Measurements from ENCODE around the gene MIAT. TPM values are rescaled to one million over a fixed set of nuclear protein-coding genes. Genes with fewer than 3 reads are reported as not detected.

The MIAT gene
- total RNA-seq, 1 donor = 0.72 TPM

DNA sequence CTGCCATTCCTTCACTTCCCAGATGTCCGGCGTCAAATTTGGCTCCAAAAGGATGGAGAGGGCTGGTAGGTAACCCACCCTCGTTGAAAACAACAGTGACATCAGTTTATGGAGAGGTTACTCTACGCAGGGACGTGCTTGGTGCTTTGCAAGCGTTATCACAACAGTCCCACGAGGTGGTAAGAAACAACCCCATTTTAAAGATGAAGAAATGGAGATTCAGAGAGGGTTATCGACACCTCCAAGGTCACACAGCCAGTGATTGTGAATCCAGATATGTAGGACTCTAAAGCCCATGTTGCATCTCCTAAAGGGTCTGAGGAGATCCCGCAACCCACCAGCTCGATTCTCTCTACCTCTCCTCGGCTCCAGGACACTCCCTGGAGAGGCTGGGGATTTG lies 773 bp downstream of the MIAT start:
- TF ChIP-seq, protein P1, sequence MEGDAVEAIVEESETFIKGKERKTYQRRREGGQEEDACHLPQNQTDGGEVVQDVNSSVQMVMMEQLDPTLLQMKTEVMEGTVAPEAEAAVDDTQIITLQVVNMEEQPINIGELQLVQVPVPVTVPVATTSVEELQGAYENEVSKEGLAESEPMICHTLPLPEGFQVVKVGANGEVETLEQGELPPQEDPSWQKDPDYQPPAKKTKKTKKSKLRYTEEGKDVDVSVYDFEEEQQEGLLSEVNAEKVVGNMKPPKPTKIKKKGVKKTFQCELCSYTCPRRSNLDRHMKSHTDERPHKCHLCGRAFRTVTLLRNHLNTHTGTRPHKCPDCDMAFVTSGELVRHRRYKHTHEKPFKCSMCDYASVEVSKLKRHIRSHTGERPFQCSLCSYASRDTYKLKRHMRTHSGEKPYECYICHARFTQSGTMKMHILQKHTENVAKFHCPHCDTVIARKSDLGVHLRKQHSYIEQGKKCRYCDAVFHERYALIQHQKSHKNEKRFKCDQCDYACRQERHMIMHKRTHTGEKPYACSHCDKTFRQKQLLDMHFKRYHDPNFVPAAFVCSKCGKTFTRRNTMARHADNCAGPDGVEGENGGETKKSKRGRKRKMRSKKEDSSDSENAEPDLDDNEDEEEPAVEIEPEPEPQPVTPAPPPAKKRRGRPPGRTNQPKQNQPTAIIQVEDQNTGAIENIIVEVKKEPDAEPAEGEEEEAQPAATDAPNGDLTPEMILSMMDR (IDR thresholded peaks at IDR 0.05; ENCODE audit: insufficient read depth, low read length) = no peak
- peak overlapping the region; percentile 43 for H3K4me3 ChIP-seq (ENCODE audit: low read depth, low read length)

DNA sequence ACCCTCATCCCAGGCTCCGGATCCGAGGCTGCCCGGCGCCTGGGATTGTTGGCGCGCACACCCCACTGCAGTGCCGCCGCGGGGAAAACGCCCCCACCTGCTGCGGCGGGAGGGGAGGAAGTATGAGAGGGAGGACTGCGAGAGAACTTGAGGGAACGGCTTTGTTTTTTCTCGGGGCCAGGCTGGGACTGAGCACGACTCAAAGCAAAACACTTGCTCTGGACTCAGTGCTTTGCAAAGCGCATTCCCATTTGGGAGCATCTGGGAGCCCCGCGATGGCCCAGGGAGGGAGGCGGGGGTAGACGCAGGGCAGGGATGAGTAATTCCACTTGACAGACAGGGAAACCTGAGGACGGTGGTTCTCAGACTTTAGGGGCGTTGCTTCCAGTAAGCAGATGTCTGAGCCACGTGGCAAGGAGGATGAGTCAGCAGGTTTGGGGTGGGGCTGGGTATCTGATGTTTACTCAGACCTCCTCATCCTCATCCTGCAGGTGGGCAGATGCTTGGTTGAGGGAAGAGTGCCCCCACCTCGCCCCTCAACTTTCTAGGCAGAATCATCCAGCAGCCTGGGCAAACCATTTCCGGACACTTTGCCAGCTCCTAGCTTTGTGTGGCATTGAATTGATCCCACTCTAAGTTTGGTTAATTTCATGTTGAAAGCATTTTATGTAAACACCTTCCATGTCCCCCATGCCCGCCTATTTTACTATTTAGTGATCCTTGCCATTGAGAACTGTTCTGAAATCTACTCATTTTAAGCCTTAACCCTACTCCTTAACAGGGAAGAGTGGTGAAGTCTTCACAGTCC lies 1.5 kb downstream of the MIAT start:
- TF ChIP-seq, protein P1 (IDR thresholded peaks at IDR 0.05; ENCODE audit: insufficient read depth, low read length) = no peak
- peak overlapping the region; percentile 43 for H3K4me3 ChIP-seq (ENCODE audit: low read depth, low read length)
- peak; percentile 88 for DNase-seq (ENCODE audit: low read depth)

More for the DNA sequence above, 773 bp downstream of the MIAT start:
- DNase-seq (ENCODE audit: low read depth) = no peak

DNA sequence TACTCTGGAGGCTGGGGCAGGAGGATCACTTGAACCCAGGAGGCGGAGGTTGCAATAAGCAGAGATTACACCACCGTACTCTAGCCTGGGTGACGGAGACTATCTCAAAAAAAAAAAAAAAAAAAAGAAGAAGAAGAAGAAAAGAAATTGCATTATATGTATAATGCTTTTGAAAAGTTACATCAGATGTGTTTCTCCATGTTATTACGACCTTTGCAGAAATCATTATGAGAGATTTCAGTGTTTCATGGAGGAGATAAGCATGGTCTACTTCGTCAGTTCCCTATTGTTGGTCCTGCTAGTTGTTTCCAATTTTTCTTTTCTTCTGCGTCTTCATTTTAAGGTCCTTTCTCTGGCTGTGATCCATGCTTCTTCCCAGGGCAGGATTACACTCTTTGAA lies 3.0 kb downstream of the MIAT start:
- no peak overlapping the region for H3K4me3 ChIP-seq (ENCODE audit: low read depth, low read length)
- TF ChIP-seq, protein P1 (IDR thresholded peaks at IDR 0.05; ENCODE audit: insufficient read depth, low read length) = no peak
- no peak for DNase-seq (ENCODE audit: low read depth)

DNA sequence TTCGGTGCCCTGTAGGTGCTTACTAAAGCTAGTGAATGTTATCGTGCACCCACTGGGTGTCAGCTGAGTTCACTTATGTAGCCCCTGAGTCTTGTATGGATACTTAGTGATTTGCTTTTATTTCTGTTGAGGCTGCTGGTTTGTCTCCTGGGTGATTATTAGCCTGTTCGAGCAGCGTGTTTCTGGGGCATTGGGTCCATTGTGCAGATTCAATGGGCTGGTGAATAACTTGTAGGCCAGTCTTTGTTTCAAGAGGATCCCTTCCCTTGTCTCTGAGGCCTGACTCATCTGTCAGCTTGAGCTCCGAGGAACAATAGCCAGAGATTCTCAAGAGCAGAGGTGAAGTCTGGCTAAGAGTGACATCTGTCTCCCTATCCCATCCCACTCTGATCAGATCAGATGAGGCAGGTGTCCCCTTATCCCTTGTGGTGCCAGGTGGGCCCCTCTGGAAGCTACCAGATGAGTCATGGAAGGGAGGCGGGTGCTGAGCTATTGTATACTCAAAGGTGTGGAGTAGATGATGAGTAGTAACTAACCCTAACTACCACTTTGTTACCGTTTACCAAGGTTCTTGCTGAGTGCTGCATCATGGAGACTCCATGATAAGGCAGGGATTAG lies 3.7 kb downstream of the MIAT start:
- no peak for DNase-seq (ENCODE audit: low read depth)
- no peak overlapping the region for H3K4me3 ChIP-seq (ENCODE audit: low read depth, low read length)
- TF ChIP-seq, protein P1 (IDR thresholded peaks at IDR 0.05; ENCODE audit: insufficient read depth, low read length) = no peak

DNA sequence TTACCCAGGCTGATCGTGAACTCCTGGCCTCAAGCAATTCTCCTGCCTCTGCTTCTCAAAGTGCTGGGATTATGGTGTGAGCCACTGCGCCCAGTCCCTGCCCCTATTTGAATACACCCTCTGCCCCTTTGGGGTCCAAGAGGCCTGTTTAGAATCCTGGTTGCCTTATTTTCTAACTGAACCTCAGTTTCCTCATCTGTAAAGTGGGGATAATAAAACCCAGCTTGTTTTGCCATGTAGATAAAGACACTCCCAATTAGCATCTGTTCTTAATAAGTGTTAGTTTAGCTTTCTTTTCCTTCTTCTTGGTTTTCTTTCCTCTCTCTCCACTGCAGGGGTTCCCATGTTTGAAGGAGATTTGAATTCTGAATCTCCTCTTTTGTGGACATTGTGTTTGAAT lies 4.8 kb downstream of the MIAT start:
- H3K4me3 ChIP-seq (ENCODE audit: low read depth, low read length) = no peak overlapping the region
- no peak for DNase-seq (ENCODE audit: low read depth)
- TF ChIP-seq, protein P1 (IDR thresholded peaks at IDR 0.05; ENCODE audit: insufficient read depth, low read length) = no peak

DNA sequence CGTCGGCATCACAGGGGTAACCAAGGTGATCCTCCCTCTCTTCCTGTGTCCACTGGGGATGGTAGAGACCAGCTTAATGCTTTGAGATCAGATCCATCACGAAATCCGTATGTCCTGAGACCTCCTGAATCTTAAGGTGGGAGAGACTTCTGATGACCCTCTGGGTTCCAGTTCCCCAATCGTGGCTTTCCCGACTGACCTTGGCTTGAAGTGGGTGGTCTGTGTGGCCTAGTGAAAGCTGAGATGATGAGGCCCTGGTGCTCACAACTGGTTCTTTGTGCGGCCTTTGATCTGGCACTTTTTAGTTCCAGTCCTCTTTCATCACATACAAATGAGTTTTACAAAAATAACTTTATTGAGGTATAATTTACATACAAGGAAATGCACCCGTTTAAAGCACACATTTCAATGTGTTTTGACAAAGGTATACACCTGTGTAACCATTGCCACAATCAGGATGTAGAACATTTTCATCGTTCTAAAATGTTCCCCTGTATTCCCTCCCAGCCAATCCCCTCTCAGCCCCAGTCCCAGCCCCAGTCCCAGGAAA lies 6.1 kb downstream of the MIAT start:
- TF ChIP-seq, protein P1 (IDR thresholded peaks at IDR 0.05; ENCODE audit: insufficient read depth, low read length) = no peak
- DNase-seq (ENCODE audit: low read depth) = no peak

More for the DNA sequence above, 6.1 kb downstream of the MIAT start:
- H3K4me3 ChIP-seq (ENCODE audit: low read depth, low read length) = no peak overlapping the region
